Muscle of leg (tissue), 9 donors: ENCODE data around the gene VSIG10L2. TPM values are rescaled to one million over a fixed set of nuclear protein-coding genes. Genes with fewer than 3 reads are reported as not detected.

Experiments used
- polyA plus RNA-seq, 8 donors: library from polyadenylated mRNA; unstranded; fragments of 120-200 nt; gene quantifications; one replicate each; pipeline versions ENCODE4 v1.2.1 to v1.2.3, GENCODE V29; 2013; ENCODE audit warnings: inconsistent platforms in 1 of 8, low replicate concordance in 1 of 8; ENCODE audit not compliant: insufficient read length in 8 of 8, insufficient read depth in 1 of 8
- total RNA-seq: library from RNA; stranded (reverse); fragments of 120-200 nt; gene quantifications from one replicate; pipeline ENCODE4 v1.2.4, GENCODE V29; 2013

The VSIG10L2 gene
- total and polyA plus RNA-seq, 9 donors = 0.03 to 0.27 (median 0.04) TPM; not detected in 6

Other genes with a start within 250 kb of the VSIG10L2 start
- gene PATE1, start 199.8 kb upstream of the VSIG10L2 start, total RNA-seq = not detected
- gene PATE1, start 199.8 kb upstream of the VSIG10L2 start, polyA plus RNA-seq = not detected
- gene PATE2, start 167.2 kb upstream of the VSIG10L2 start, total RNA-seq = 0.13 TPM
- gene PATE2, start 167.2 kb upstream of the VSIG10L2 start, polyA plus RNA-seq = under 1 TPM in 2 of 8 donors, not detected in 6; 0.07 to 0.17 TPM
- gene PATE3, start 157.9 kb upstream of the VSIG10L2 start, total RNA-seq = not detected
- gene PATE3, start 157.9 kb upstream of the VSIG10L2 start, polyA plus RNA-seq = not detected
- not detected for gene PATE4, start 112.7 kb upstream of the VSIG10L2 start, total RNA-seq
- gene PATE4, start 112.7 kb upstream of the VSIG10L2 start, polyA plus RNA-seq = under 1 TPM in 3 of 8 donors, not detected in 5; 0.09 to 0.25 (median 0.12) TPM
- gene HYLS1, start 58.4 kb upstream of the VSIG10L2 start, total RNA-seq = 5.3 TPM
- gene HYLS1, start 58.4 kb upstream of the VSIG10L2 start, polyA plus RNA-seq = 1 to 10 TPM; 5.0 to 7.4 (median 5.9) TPM
- 11.0 TPM for gene PUS3, start 42.8 kb upstream of the VSIG10L2 start, total RNA-seq
- 10 to 100 TPM in 6 of 8 donors, 1 to 10 TPM in 2; 9.6 to 12.7 (median 10.9) TPM for gene PUS3, start 42.8 kb upstream of the VSIG10L2 start, polyA plus RNA-seq
- gene DDX25, start 41.5 kb upstream of the VSIG10L2 start, total RNA-seq = 0.35 TPM
- under 1 TPM; 0.22 to 0.77 (median 0.35) TPM for gene DDX25, start 41.5 kb upstream of the VSIG10L2 start, polyA plus RNA-seq
- 42.1 TPM for gene CDON, start 116.8 kb downstream of the VSIG10L2 start, total RNA-seq
- gene CDON, start 116.8 kb downstream of the VSIG10L2 start, polyA plus RNA-seq = 10 to 100 TPM; 12.5 to 38.0 (median 21.3) TPM